Osteoblast (primary cell): ENCODE measurements around the gene HOXA1. TPM values are rescaled to one million over a fixed set of nuclear protein-coding genes. Genes with fewer than 3 reads are reported as not detected.

Experiments
- DNase-seq: peaks from one replicate; pipeline ENCODE4 v3.0.0; 2011; ENCODE audit warnings: low spot score, mixed read lengths; ENCODE audit not compliant: insufficient read length; ENCODE audit errors: missing footprints
- H2AFZ ChIP-seq: 2 replicates; pipeline ENCODE4 v1.6.0; 2011; ENCODE audit warnings: mild to moderate bottlenecking, low read length
- H3K27ac ChIP-seq: 2 replicates; pipeline ENCODE4 v1.5.1; 2011; ENCODE audit warnings: mild to moderate bottlenecking, low read depth, low read length, moderate library complexity
- H3K27me3 ChIP-seq: 2 replicates; pipeline ENCODE4 v1.6.0; 2012; ENCODE audit warnings: mild to moderate bottlenecking, control low read depth, inconsistent platforms, low read length, moderate library complexity; ENCODE audit not compliant: insufficient read depth
- H3K36me3 ChIP-seq: 2 replicates; pipeline ENCODE4 v1.5.1; 2011; ENCODE audit warnings: mild to moderate bottlenecking, low read length, control low read depth, moderate library complexity; ENCODE audit not compliant: insufficient read depth
- H3K4me1 ChIP-seq: 2 replicates; pipeline ENCODE4 v1.5.1; 2011; ENCODE audit warnings: mild to moderate bottlenecking, low read length, control low read depth, moderate library complexity; ENCODE audit not compliant: insufficient read depth
- H3K4me2 ChIP-seq: 2 replicates; pipeline ENCODE4 v1.6.0; 2011; ENCODE audit warnings: mild to moderate bottlenecking, low read length; ENCODE audit not compliant: insufficient read depth
- H3K4me3 ChIP-seq: fragments of 200-600 bp; sonication (generic); 3 replicates; pipeline ENCODE4 v1.5.1; 2012; ENCODE audit warnings: mild to moderate bottlenecking, low read length, inconsistent platforms; ENCODE audit not compliant: insufficient read depth
- H3K79me2 ChIP-seq: 2 replicates; pipeline ENCODE4 v1.6.0; 2012; ENCODE audit warnings: mild to moderate bottlenecking, low read length, control low read depth, inconsistent platforms; ENCODE audit not compliant: insufficient read depth
- H3K9me3 ChIP-seq: 2 replicates; pipeline ENCODE4 v1.5.1; 2011; ENCODE audit warnings: low read depth, low read length, control low read depth
- H4K20me1 ChIP-seq: 2 replicates; pipeline ENCODE4 v1.6.0; 2012; ENCODE audit warnings: mild to moderate bottlenecking, low read length, control low read depth; ENCODE audit not compliant: insufficient read depth
- total RNA-seq: library from RNA; depleted of rRNA; stranded (reverse); fragments of >200 nt; gene quantifications from 2 replicates; pipeline ENCODE4 v1.2.3, GENCODE V29; 2012
- TF ChIP-seq, protein P1 (sequence below): IDR thresholded peaks from 2 replicates; pipeline ENCODE4 v1.5.1; 2011; ENCODE audit warnings: mild to moderate bottlenecking, low read depth, low read length, moderate library complexity; ENCODE audit errors: extremely low read depth

HOXA1 gene
- total RNA-seq, 1 donor: 0.72 TPM

- Histone ChIP-seq H3K4me1 (peaks cover 34% of the 10 kb centered on the region), H2AFZ (no peak overlapping the region), H3K36me3 (peaks cover 8% of the 10 kb centered on the region), H3K27ac (no peak overlapping the region), H3K4me2 (no peak overlapping the region), H3K79me2 (peaks cover 19% of the 10 kb centered on the region), H3K27me3 (no peaks in the 10 kb centered on the region), H3K4me3 (no peak overlapping the region), H4K20me1 (peaks cover 18% of the 10 kb centered on the region), H3K9me3 (no peaks in the 10 kb centered on the region)
- no peak for DNase-seq
- TF ChIP-seq, protein P1, sequence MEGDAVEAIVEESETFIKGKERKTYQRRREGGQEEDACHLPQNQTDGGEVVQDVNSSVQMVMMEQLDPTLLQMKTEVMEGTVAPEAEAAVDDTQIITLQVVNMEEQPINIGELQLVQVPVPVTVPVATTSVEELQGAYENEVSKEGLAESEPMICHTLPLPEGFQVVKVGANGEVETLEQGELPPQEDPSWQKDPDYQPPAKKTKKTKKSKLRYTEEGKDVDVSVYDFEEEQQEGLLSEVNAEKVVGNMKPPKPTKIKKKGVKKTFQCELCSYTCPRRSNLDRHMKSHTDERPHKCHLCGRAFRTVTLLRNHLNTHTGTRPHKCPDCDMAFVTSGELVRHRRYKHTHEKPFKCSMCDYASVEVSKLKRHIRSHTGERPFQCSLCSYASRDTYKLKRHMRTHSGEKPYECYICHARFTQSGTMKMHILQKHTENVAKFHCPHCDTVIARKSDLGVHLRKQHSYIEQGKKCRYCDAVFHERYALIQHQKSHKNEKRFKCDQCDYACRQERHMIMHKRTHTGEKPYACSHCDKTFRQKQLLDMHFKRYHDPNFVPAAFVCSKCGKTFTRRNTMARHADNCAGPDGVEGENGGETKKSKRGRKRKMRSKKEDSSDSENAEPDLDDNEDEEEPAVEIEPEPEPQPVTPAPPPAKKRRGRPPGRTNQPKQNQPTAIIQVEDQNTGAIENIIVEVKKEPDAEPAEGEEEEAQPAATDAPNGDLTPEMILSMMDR: no peak
These were observed 20.5 kb upstream of the HOXA1 start for GRCh38 chr7:27116031-27116961.

- Histone ChIP-seq H4K20me1 (peaks cover 18% of the 10 kb centered on the region), H3K27me3 (no peaks in the 10 kb centered on the region), H3K4me1 (peaks cover 42% of the 10 kb centered on the region), H3K4me3 (peak overlapping the region; percentile 43), H3K27ac (peak overlapping the region; percentile 53), H3K4me2 (peak overlapping the region; percentile 71), H2AFZ (no peak overlapping the region), H3K9me3 (no peaks in the 10 kb centered on the region), H3K36me3 (peaks cover 8% of the 10 kb centered on the region), H3K79me2 (peaks cover 19% of the 10 kb centered on the region)
- TF ChIP-seq, protein P1: no peak
- DNase-seq: peak; percentile 93
These were observed 19.6 kb upstream of the HOXA1 start for GRCh38 chr7:27115221-27116026.

- no peaks in the 10 kb centered on the region for H3K9me3 ChIP-seq
- peak overlapping the region; percentile 43 for H3K4me3 ChIP-seq
- H3K27ac ChIP-seq: peak overlapping the region; percentile 51
- H3K27me3 ChIP-seq: no peaks in the 10 kb centered on the region
- H3K4me2 ChIP-seq: peak overlapping the region; percentile 71
- TF ChIP-seq, protein P1: no peak
- peaks cover 20% of the 10 kb centered on the region for H3K79me2 ChIP-seq
- peaks cover 8% of the 10 kb centered on the region for H3K36me3 ChIP-seq
- H2AFZ ChIP-seq: no peak overlapping the region
- H4K20me1 ChIP-seq: peaks cover 17% of the 10 kb centered on the region
- peaks cover 44% of the 10 kb centered on the region for H3K4me1 ChIP-seq
- DNase-seq: no peak
These were observed 19.1 kb upstream of the HOXA1 start for GRCh38 chr7:27114881-27115220.
